ENCODE results near the gene ISYNA1.

The ISYNA1 gene

DNA sequence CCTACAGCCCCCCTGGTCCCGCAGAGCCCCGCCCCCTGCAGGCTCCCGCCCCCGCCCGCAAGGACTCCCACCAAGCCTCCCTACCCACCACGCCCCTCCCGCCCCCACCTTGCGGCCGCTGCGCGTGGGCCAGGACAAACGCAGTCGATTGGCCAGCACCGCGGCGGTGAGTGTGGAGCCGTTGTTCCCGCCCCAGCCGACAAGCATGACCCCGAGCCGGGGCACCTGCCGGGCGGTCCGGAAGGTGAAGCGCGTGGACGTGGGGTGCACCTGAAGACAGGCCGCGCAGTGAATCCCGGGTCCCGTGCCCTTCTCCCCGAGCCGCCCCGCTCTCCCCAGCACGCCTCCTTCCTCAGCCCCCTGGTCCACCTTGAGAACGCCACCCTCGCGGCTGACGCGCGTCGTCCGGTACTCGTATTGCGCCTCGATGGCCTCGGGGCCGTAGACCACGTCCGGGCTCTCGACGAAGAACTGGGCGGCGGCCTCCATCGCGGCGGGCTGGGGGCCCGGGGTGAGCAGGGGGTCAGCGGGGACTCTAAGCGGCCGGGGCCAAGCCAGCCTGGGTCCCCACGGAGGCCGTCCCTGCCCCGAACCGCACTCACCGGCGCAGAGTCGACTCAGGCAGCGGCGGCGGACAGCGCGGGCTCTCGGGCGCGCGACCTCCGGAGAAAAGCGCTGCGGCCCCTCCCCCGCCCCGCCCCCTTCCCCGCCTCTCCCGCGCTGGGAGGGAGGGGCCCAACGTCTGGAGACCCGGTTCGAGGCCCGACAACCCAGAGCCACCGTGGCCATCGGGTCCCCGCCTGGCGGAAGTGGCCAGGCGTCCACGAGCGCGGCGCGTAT is at the start of gene ISYNA1:
ISYNA1 (minus strand) TSS at position 643 of the 840 bp plus-strand sequence; CDS start at position 489, 154 bp downstream.
- no peaks in the 10 kb centered on the region for H3K27me3 ChIP-seq (ENCODE audit: control insufficient read depth in 2 of 2, insufficient read depth in 2 of 2, low read length in 2 of 2)
- H3K4me3 ChIP-seq (ENCODE audit: low read length in 2 of 2) = peak within 1 kb of the TSS; percentile 54 to 60
- no peaks in the 10 kb centered on the region for H3K9me3 ChIP-seq (ENCODE audit: control insufficient read depth in 2 of 2, low read length in 2 of 2)
- H3K4me1 ChIP-seq (ENCODE audit: control insufficient read depth in 2 of 2, insufficient read depth in 2 of 2, low read length in 2 of 2) = peaks cover 8 to 16% of the 10 kb centered on the region in 2 donors
- no peaks in the 10 kb centered on the region for H3K36me3 ChIP-seq (ENCODE audit: control insufficient read depth in 2 of 2, insufficient read depth in 2 of 2, low read length in 2 of 2)
- peak within 1 kb of the TSS in 1 of 2 donors; percentile 48 for H3K27ac ChIP-seq (ENCODE audit: low read depth in 2 of 2, low read length in 2 of 2)
- H3K9ac ChIP-seq (ENCODE audit: low read depth in 1 of 2, low read length in 2 of 2) = peak within 1 kb of the TSS in 1 of 2 donors; percentile 43

- Histone ChIP-seq H3K27me3 (ENCODE audit: control insufficient read depth in 2 of 2, insufficient read depth in 2 of 2, low read length in 2 of 2) (no peaks in the 10 kb centered on the region), H3K9me3 (ENCODE audit: control insufficient read depth in 2 of 2, low read length in 2 of 2) (no peaks in the 10 kb centered on the region), H3K4me3 (ENCODE audit: low read length in 2 of 2) (no peak overlapping the region), H3K36me3 (ENCODE audit: control insufficient read depth in 2 of 2, insufficient read depth in 2 of 2, low read length in 2 of 2) (no peaks in the 10 kb centered on the region), H3K27ac (ENCODE audit: low read depth in 2 of 2, low read length in 2 of 2) (peak overlapping the region; percentile 56 to 61), H3K4me1 (ENCODE audit: control insufficient read depth in 2 of 2, insufficient read depth in 2 of 2, low read length in 2 of 2) (peaks cover 24 to 29% of the 10 kb centered on the region in 2 donors), H3K9ac (ENCODE audit: low read depth in 1 of 2, low read length in 2 of 2) (no peak overlapping the region)
Measured at GRCh38 chr19:18486746-18487145, 48.8 kb upstream of the ISYNA1 start.

DNA sequence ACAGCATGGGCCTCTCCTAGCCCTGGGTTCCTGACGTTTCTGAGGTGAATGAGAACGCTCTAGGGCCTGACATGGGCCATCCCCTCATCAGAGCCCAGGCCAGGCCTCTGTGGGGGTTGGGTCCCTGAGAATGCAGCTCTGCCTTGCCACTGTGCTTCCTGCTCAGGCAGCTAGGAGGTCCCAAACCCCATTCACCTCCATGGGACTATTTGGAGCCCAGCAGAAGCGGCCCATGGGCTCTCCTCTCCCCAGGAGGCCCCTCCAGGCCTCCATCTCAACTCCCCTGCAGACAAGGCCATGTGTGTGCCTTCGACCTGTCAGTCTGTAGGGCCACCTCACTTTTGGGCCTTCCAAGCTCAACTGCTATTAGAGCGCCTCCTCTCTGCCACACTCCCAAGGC is 47.1 kb upstream of the ISYNA1 start:
- no peaks in the 10 kb centered on the region for H3K27me3 ChIP-seq (ENCODE audit: control insufficient read depth in 2 of 2, insufficient read depth in 2 of 2, low read length in 2 of 2)
- no peaks in the 10 kb centered on the region for H3K9me3 ChIP-seq (ENCODE audit: control insufficient read depth in 2 of 2, low read length in 2 of 2)
- H3K4me3 ChIP-seq (ENCODE audit: low read length in 2 of 2) = no peak overlapping the region
- H3K27ac ChIP-seq (ENCODE audit: low read depth in 2 of 2, low read length in 2 of 2) = no peak overlapping the region
- H3K4me1 ChIP-seq (ENCODE audit: control insufficient read depth in 2 of 2, insufficient read depth in 2 of 2, low read length in 2 of 2) = peaks cover 29 to 30% of the 10 kb centered on the region in 2 donors
- no peak overlapping the region for H3K9ac ChIP-seq (ENCODE audit: low read depth in 1 of 2, low read length in 2 of 2)
- H3K36me3 ChIP-seq (ENCODE audit: control insufficient read depth in 2 of 2, insufficient read depth in 2 of 2, low read length in 2 of 2) = no peaks in the 10 kb centered on the region

DNA sequence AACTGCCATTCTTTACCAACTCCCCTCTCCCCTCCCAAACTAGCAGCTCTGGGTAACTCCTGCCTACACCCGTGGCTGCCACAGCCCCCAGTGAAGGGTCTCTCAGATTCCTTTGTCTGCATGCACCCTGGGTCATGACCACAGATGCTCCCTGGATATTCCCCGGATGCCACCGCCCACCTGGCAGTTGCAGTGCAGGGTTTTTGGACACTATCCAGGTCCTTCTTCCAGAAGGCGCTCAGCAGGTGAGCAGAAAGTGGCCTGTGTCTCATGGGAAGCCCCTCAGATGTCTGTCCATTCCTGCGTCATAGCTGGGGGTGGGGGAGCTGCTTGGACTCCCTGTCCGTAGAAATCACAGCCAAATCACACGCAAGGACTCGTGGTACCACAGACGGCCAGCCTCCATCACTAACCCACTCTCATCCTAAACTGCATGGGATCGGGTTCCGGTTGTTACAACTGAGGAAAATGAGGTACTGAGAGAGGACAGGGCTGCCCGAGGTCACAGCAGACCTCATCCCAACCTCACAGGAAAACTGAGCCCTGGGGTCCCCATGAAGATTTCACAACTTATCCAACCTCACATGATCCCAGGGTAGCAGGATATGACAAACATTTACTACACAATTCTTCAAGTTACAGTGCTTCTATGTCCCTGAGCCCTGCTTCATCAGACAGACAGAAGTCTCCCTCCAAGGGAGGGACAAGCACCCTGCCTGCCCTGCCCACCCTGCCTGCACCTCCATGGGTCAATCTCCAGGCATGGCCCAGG is 45.4 kb upstream of the ISYNA1 start:
- Histone ChIP-seq H3K9me3 (ENCODE audit: control insufficient read depth in 2 of 2, low read length in 2 of 2) (no peaks in the 10 kb centered on the region), H3K27me3 (ENCODE audit: control insufficient read depth in 2 of 2, insufficient read depth in 2 of 2, low read length in 2 of 2) (no peaks in the 10 kb centered on the region), H3K9ac (ENCODE audit: low read depth in 1 of 2, low read length in 2 of 2) (no peak overlapping the region), H3K4me3 (ENCODE audit: low read length in 2 of 2) (no peak overlapping the region), H3K4me1 (ENCODE audit: control insufficient read depth in 2 of 2, insufficient read depth in 2 of 2, low read length in 2 of 2) (peaks cover 41 to 43% of the 10 kb centered on the region in 2 donors), H3K36me3 (ENCODE audit: control insufficient read depth in 2 of 2, insufficient read depth in 2 of 2, low read length in 2 of 2) (no peaks in the 10 kb centered on the region), H3K27ac (ENCODE audit: low read depth in 2 of 2, low read length in 2 of 2) (no peak overlapping the region)

DNA sequence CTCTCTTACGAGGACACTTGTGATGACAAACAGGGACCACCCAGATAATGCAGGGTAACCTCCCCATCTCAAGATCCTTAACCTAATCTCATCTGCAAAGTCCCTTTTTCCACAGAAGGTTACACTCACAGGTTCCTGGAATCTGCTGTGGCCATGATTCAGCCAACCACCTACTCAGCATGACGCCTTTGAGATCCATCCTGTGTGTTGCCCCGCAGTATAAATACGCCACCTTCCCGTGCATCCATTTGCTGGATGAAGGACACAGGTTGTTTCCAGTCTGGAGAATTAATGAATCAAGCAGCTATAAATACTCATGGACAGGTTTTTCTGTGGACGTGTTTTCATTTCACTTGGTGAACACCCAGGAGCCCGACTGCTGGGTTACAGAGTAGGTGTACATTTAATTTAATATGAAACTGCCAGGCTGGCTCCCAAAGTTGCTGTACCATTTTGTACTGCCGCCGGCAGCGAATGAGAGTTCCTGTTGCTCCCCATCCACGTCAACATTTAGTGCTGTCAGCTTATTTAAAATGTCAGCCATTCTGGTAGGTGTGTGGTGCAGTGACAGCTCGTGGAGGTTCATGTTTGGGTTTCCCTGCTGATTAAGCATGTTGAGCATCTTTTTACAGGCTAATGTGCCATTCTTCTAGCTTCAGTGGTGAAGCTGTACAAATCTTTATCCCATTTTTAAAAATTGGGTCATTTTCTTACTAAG is 43.7 kb upstream of the ISYNA1 start:
- H3K36me3 ChIP-seq (ENCODE audit: control insufficient read depth in 2 of 2, insufficient read depth in 2 of 2, low read length in 2 of 2) = no peaks in the 10 kb centered on the region
- H3K9ac ChIP-seq (ENCODE audit: low read depth in 1 of 2, low read length in 2 of 2) = no peak overlapping the region
- H3K4me1 ChIP-seq (ENCODE audit: control insufficient read depth in 2 of 2, insufficient read depth in 2 of 2, low read length in 2 of 2) = peaks cover 44 to 45% of the 10 kb centered on the region in 2 donors
- no peak overlapping the region for H3K4me3 ChIP-seq (ENCODE audit: low read length in 2 of 2)
- no peak overlapping the region for H3K27ac ChIP-seq (ENCODE audit: low read depth in 2 of 2, low read length in 2 of 2)
- H3K9me3 ChIP-seq (ENCODE audit: control insufficient read depth in 2 of 2, low read length in 2 of 2) = no peaks in the 10 kb centered on the region
- no peaks in the 10 kb centered on the region for H3K27me3 ChIP-seq (ENCODE audit: control insufficient read depth in 2 of 2, insufficient read depth in 2 of 2, low read length in 2 of 2)

GRCh38 chr19:18480006-18480691 is 42.2 kb upstream of the ISYNA1 start:
- Histone ChIP-seq H3K36me3 (ENCODE audit: control insufficient read depth in 2 of 2, insufficient read depth in 2 of 2, low read length in 2 of 2) (no peaks in the 10 kb centered on the region), H3K9me3 (ENCODE audit: control insufficient read depth in 2 of 2, low read length in 2 of 2) (no peaks in the 10 kb centered on the region), H3K27me3 (ENCODE audit: control insufficient read depth in 2 of 2, insufficient read depth in 2 of 2, low read length in 2 of 2) (no peaks in the 10 kb centered on the region), H3K4me3 (ENCODE audit: low read length in 2 of 2) (no peak overlapping the region), H3K27ac (ENCODE audit: low read depth in 2 of 2, low read length in 2 of 2) (peak overlapping the region; percentile 66 to 83), H3K4me1 (ENCODE audit: control insufficient read depth in 2 of 2, insufficient read depth in 2 of 2, low read length in 2 of 2) (peaks cover 39 to 44% of the 10 kb centered on the region in 2 donors), H3K9ac (ENCODE audit: low read depth in 1 of 2, low read length in 2 of 2) (peak overlapping the region; percentile 17 to 25)

DNA sequence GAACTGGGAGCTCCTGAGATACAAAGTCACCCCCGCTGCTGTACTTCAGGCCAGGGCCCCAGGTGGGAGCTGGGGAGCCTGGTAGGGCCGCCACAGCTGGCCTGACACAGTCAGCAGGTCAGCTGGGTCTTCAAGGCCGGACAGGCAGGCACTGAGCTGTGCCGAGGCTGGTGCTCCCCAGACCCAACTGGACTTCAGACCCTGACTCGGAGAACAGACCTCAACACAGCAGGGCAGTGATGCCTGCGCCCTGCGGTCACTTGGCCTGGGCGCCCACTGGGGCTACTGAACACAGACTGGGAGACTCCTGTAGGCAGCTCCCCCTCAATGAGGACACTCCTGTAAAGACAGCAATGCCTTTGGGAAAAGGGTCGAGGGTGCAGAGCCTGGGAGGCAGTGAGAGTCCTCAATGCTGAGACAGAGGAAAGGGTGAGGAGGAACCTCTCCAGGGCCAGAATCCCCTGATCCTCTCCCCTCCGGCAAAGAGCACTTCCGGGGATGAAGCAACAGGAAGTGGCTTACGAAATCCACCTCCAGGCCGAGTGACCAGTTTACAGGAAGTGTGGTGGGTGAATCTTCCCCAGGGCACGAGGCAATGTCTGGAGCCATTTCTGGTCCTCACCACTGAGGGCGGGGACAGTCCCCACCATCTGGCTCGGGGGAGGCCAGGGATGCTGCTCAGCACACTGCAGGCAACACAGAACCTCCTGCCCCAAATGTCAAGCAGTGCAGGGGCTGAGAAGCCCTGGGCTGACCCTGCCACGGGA is 40.8 kb upstream of the ISYNA1 start:
- peak overlapping the region in 1 of 2 donors; percentile 32 for H3K9ac ChIP-seq (ENCODE audit: low read depth in 1 of 2, low read length in 2 of 2)
- no peaks in the 10 kb centered on the region for H3K27me3 ChIP-seq (ENCODE audit: control insufficient read depth in 2 of 2, insufficient read depth in 2 of 2, low read length in 2 of 2)
- no peaks in the 10 kb centered on the region for H3K36me3 ChIP-seq (ENCODE audit: control insufficient read depth in 2 of 2, insufficient read depth in 2 of 2, low read length in 2 of 2)
- no peaks in the 10 kb centered on the region for H3K9me3 ChIP-seq (ENCODE audit: control insufficient read depth in 2 of 2, low read length in 2 of 2)
- H3K27ac ChIP-seq (ENCODE audit: low read depth in 2 of 2, low read length in 2 of 2) = peak overlapping the region; percentile 63 to 71
- H3K4me3 ChIP-seq (ENCODE audit: low read length in 2 of 2) = no peak overlapping the region
- peaks cover 42 to 55% of the 10 kb centered on the region in 2 donors for H3K4me1 ChIP-seq (ENCODE audit: control insufficient read depth in 2 of 2, insufficient read depth in 2 of 2, low read length in 2 of 2)

DNA sequence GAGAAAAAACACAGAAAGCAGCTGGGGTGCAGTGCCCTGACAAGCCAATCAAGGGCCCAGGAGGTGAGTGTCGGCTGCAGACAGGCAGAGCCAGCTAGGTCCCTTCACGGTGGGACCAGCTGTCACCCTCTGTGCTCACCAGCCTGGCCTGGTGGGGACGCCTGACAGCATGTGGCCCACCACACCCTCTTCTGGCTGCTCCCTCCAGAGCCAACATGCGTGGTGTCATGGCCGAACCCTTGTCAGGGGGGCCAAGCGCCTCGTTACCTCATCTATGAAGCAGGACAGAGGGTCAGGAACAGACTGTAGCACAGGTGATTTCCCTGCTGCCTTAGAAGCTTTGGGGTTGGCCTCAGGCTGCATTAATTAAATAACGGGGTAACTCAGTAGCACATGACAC is 40.0 kb upstream of the ISYNA1 start:
- Histone ChIP-seq H3K9ac (ENCODE audit: low read depth in 1 of 2, low read length in 2 of 2) (no peak overlapping the region), H3K36me3 (ENCODE audit: control insufficient read depth in 2 of 2, insufficient read depth in 2 of 2, low read length in 2 of 2) (no peaks in the 10 kb centered on the region), H3K27me3 (ENCODE audit: control insufficient read depth in 2 of 2, insufficient read depth in 2 of 2, low read length in 2 of 2) (no peaks in the 10 kb centered on the region), H3K4me1 (ENCODE audit: control insufficient read depth in 2 of 2, insufficient read depth in 2 of 2, low read length in 2 of 2) (peaks cover 47 to 50% of the 10 kb centered on the region in 2 donors), H3K9me3 (ENCODE audit: control insufficient read depth in 2 of 2, low read length in 2 of 2) (no peaks in the 10 kb centered on the region), H3K4me3 (ENCODE audit: low read length in 2 of 2) (no peak overlapping the region), H3K27ac (ENCODE audit: low read depth in 2 of 2, low read length in 2 of 2) (peak overlapping the region in 1 of 2 donors; percentile 71)
